Cardiac muscle cell (in vitro differentiated cells and primary cell): ENCODE measurements around the gene SDF2L1. TPM values are rescaled to one million over a fixed set of nuclear protein-coding genes. Genes with fewer than 3 reads are reported as not detected.
A peak's percentile ranks its signal among the peaks of the same experiment; 100 is the strongest.

Experiments
- DNase-seq, 2 donors: peaks; one replicate each; pipeline versions ENCODE4 v3.0.0 to v3.0.0-alpha.2; 2010 to 2017; ENCODE audit warnings: low read depth in 1 of 2, low spot score in 1 of 2
- H3K27ac ChIP-seq: fragments of 200-600 bp; sonication (generic); 2 replicates; pipeline ENCODE4 v1.5.1; 2016
- H3K27me3 ChIP-seq: fragments of 200-600 bp; sonication (generic); 2 replicates; pipeline ENCODE4 v1.6.0; 2016; ENCODE audit warnings: control low read depth
- H3K36me3 ChIP-seq: fragments of 200-600 bp; sonication (generic); 2 replicates; pipeline ENCODE4 v1.5.1; 2016; ENCODE audit warnings: control low read depth
- H3K4me1 ChIP-seq: fragments of 200-600 bp; sonication (generic); 2 replicates; pipeline ENCODE4 v1.8.1; 2017; ENCODE audit warnings: low read depth, mild to moderate bottlenecking, mixed run types
- H3K4me3 ChIP-seq: fragments of 200-600 bp; sonication (generic); 2 replicates; pipeline ENCODE4 v1.5.1; 2016; ENCODE audit warnings: mild to moderate bottlenecking
- H3K9me3 ChIP-seq: fragments of 200-600 bp; sonication (generic); 2 replicates; pipeline ENCODE4 v1.5.1; 2017; ENCODE audit warnings: low read depth, mild to moderate bottlenecking, control low read depth
- CTCF ChIP-seq: IDR thresholded peaks from 2 replicates; pipeline ENCODE4 v1.5.1; 2012; ENCODE audit warnings: low read depth, mild to moderate bottlenecking, low read length
- polyA plus RNA-seq: library from polyadenylated mRNA; unstranded; fragments of >200 nt; fragmentation: Nextera tagmentation; extraction: Ambion mirVana; gene quantifications from 2 replicates; pipeline ENCODE4 v1.2.1, GENCODE V29; 2016
- total RNA-seq: library from RNA; depleted of rRNA; stranded (reverse); fragments of >200 nt; gene quantifications from 2 replicates; pipeline ENCODE4 v1.2.3, GENCODE V29; 2016

SDF2L1 gene
- total and polyA plus RNA-seq, 2 experiments from 2014 or later = 26.8 to 127 TPM

- no peak overlapping the region for H3K27ac ChIP-seq
- H3K9me3 ChIP-seq = no peaks in the 10 kb centered on the region
- H3K4me3 ChIP-seq = no peak overlapping the region
- peak; percentile 89 for TF ChIP-seq CTCF
- H3K27me3 ChIP-seq = no peaks in the 10 kb centered on the region
- H3K4me1 ChIP-seq = peaks cover 9% of the 10 kb centered on the region
- peak; percentile 86 to 89 for DNase-seq
- no peaks in the 10 kb centered on the region for H3K36me3 ChIP-seq
These were observed 4.8 kb downstream of the SDF2L1 start for GRCh38 chr22:21646608-21647590.

- Histone ChIP-seq H3K27me3 (no peaks in the 10 kb centered on the region), H3K36me3 (no peaks in the 10 kb centered on the region), H3K4me1 (peaks cover 13% of the 10 kb centered on the region), H3K9me3 (no peaks in the 10 kb centered on the region), H3K4me3 (no peak overlapping the region), H3K27ac (no peak overlapping the region)
- no peak for DNase-seq
- no peak for TF ChIP-seq CTCF
These were observed 8.2 kb downstream of the SDF2L1 start for GRCh38 chr22:21650280-21650679.

- Histone ChIP-seq H3K27ac (no peak overlapping the region), H3K27me3 (no peaks in the 10 kb centered on the region), H3K9me3 (no peaks in the 10 kb centered on the region), H3K36me3 (no peaks in the 10 kb centered on the region), H3K4me3 (peak overlapping the region; percentile 32), H3K4me1 (peaks cover 13% of the 10 kb centered on the region)
- TF ChIP-seq CTCF = no peak
- DNase-seq = no peak
These were observed 8.9 kb downstream of the SDF2L1 start for GRCh38 chr22:21650823-21651520.

- no peaks in the 10 kb centered on the region for H3K27me3 ChIP-seq
- no peak for TF ChIP-seq CTCF
- H3K4me1 ChIP-seq = peaks cover 13% of the 10 kb centered on the region
- no peak overlapping the region for H3K27ac ChIP-seq
- no peak for DNase-seq
- H3K36me3 ChIP-seq = no peaks in the 10 kb centered on the region
- H3K4me3 ChIP-seq = peak overlapping the region; percentile 32
- no peaks in the 10 kb centered on the region for H3K9me3 ChIP-seq
These were observed 9.5 kb downstream of the SDF2L1 start for GRCh38 chr22:21651521-21652009.

GRCh38 chr22:21652010-21652546 is 10.0 kb downstream of the SDF2L1 start:
- Histone ChIP-seq H3K27ac (no peak overlapping the region), H3K36me3 (no peaks in the 10 kb centered on the region), H3K27me3 (no peaks in the 10 kb centered on the region), H3K4me1 (peaks cover 13% of the 10 kb centered on the region), H3K4me3 (peak overlapping the region; percentile 32), H3K9me3 (no peaks in the 10 kb centered on the region)
- peak; percentile 88 to 95 for DNase-seq
- TF ChIP-seq CTCF = no peak
